GM13977 (cell line): ENCODE measurements around the gene SREBF2.

Experiments used
- DNase-seq: peaks from one replicate; pipeline ENCODE4 v3.0.0; 2012; ENCODE audit warnings: low spot score
- CTCF ChIP-seq: IDR thresholded peaks from 2 replicates; pipeline ENCODE4 v1.5.1; 2012; ENCODE audit warnings: mild to moderate bottlenecking, control low read depth; ENCODE audit not compliant: insufficient read depth; ENCODE audit errors: extremely low read depth, missing control alignments
- in situ Hi-C: fragments of 300-500 bp; cut with MboI; formaldehyde crosslinking; loops from one replicate; pipeline ENCODE4 v1.12.0; 2022; ENCODE audit warnings: low sequenced_read_pairs, low pct_unique_long_range_greater_than_20kb, mixed read lengths, inconsistent platforms; ENCODE audit not compliant: unreplicated experiment

The SREBF2 gene

GRCh38 chr22:41841085-41841712 lies 8.3 kb downstream of the SREBF2 start:
- no peak for DNase-seq
- no peak for TF ChIP-seq CTCF
- in situ Hi-C loops, result no loop called here

- in situ Hi-C loops, result no loop called here
- DNase-seq, result no peak
- no peak for TF ChIP-seq CTCF
These were observed 10.4 kb downstream of the SREBF2 start for GRCh38 chr22:41842996-41843970.

GRCh38 chr22:41844036-41844435 lies 11.1 kb downstream of the SREBF2 start:
- no peak for TF ChIP-seq CTCF
- in situ Hi-C loops, result no loop called here
- no peak for DNase-seq

GRCh38 chr22:41844513-41844912 lies 11.6 kb downstream of the SREBF2 start:
- DNase-seq, result no peak
- TF ChIP-seq CTCF, result no peak
- in situ Hi-C loops, result no loop called here

- in situ Hi-C loops, result no loop called here
- DNase-seq, result no peak
- no peak for TF ChIP-seq CTCF
These were observed 12.7 kb downstream of the SREBF2 start for GRCh38 chr22:41845380-41846267.
